Transverse colon (tissue), 4 donors: Measurements from ENCODE around the gene NSD1.

Source experiments
- POLR2A ChIP-seq: fragments of 450-650 bp; IDR thresholded peaks from one replicate; pipeline ENCODE4 v1.6.1; 2016; ENCODE audit warnings: antibody characterized with exemption, mild to moderate bottlenecking, moderate library complexity
- POLR2AphosphoS5 ChIP-seq, 3 donors: sonication (generic); formaldehyde crosslinking; IDR thresholded peaks; one replicate each; pipeline ENCODE4 v1.6.1; 2016; ENCODE audit warnings: antibody characterized with exemption in 3 of 3
- TF ChIP-seq, protein P1 (sequence below), 5 experiments: fragments of 200-600 bp in 3 of 5; fragments of 450-650 bp in 2 of 5; sonication (generic) in 3 of 5; IDR thresholded peaks; 1 replicate in 2 of 5; 2 replicates in 3 of 5; pipeline ENCODE4 v1.5.1; 2016 to 2017; ENCODE audit warnings: antibody characterized with exemption in 5 of 5, inconsistent platforms in 3 of 5, mild to moderate bottlenecking in 2 of 5, moderate library complexity in 1 of 5

- TF ChIP-seq, protein P1, sequence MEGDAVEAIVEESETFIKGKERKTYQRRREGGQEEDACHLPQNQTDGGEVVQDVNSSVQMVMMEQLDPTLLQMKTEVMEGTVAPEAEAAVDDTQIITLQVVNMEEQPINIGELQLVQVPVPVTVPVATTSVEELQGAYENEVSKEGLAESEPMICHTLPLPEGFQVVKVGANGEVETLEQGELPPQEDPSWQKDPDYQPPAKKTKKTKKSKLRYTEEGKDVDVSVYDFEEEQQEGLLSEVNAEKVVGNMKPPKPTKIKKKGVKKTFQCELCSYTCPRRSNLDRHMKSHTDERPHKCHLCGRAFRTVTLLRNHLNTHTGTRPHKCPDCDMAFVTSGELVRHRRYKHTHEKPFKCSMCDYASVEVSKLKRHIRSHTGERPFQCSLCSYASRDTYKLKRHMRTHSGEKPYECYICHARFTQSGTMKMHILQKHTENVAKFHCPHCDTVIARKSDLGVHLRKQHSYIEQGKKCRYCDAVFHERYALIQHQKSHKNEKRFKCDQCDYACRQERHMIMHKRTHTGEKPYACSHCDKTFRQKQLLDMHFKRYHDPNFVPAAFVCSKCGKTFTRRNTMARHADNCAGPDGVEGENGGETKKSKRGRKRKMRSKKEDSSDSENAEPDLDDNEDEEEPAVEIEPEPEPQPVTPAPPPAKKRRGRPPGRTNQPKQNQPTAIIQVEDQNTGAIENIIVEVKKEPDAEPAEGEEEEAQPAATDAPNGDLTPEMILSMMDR (IDR thresholded peaks at IDR 0.05) = no peak
- no peak for TF ChIP-seq POLR2A
- TF ChIP-seq POLR2AphosphoS5 (IDR thresholded peaks at IDR 0.05) = no peak
These were observed 52.4 kb downstream of the NSD1 start for GRCh38 chr5:177185993-177186392.
